Spleen (tissue), 11 donors: Measurements from ENCODE around the gene DTNB. TPM values are rescaled to one million over a fixed set of nuclear protein-coding genes. Genes with fewer than 3 reads are reported as not detected.

Source experiments
- DNase-seq: peaks from one replicate; pipeline ENCODE4 v3.0.0-alpha.2; 2020
- H3K27ac ChIP-seq, 8 donors: fragments of 200-600 bp; sonication (generic) in 7 of 8; 1 replicate in 4 of 8; 2 replicates in 4 of 8; pipeline versions ENCODE4 v1.5.0 to v1.8.0; 2016 to 2021; ENCODE audit warnings: inconsistent platforms in 4 of 8, mild to moderate bottlenecking in 4 of 8, moderate library complexity in 1 of 8
- H3K27me3 ChIP-seq, 7 donors: fragments of 200-600 bp; sonication (generic) in 6 of 7; replicated peaks in 1 of 7; 1 replicate in 4 of 7; 2 replicates in 3 of 7; pipeline versions ENCODE4 v1.5.0 to v1.8.0; 2016 to 2021; ENCODE audit warnings: inconsistent platforms in 3 of 7, mild to moderate bottlenecking in 1 of 7
- H3K36me3 ChIP-seq, 6 donors: fragments of 200-600 bp; sonication (generic) in 5 of 6; 1 replicate in 4 of 6; 2 replicates in 2 of 6; pipeline versions ENCODE4 v1.5.0 to v1.8.0; 2016 to 2021; ENCODE audit warnings: inconsistent platforms in 2 of 6
- H3K4me1 ChIP-seq, 6 donors: fragments of 200-600 bp; sonication (generic) in 5 of 6; 1 replicate in 3 of 6; 2 replicates in 3 of 6; pipeline versions ENCODE4 v1.5.0 to v1.8.0; 2016 to 2021; ENCODE audit warnings: inconsistent platforms in 3 of 6
- H3K4me3 ChIP-seq, 8 donors: fragments of 200-600 bp; sonication (generic) in 7 of 8; 1 replicate in 4 of 8; 2 replicates in 4 of 8; pipeline versions ENCODE4 v1.5.0 to v1.8.0; 2016 to 2021; ENCODE audit warnings: inconsistent platforms in 4 of 8, mild to moderate bottlenecking in 4 of 8, moderate library complexity in 2 of 8
- H3K9me3 ChIP-seq, 8 donors: fragments of 200-600 bp; sonication (generic) in 7 of 8; 1 replicate in 4 of 8; 2 replicates in 4 of 8; pipeline versions ENCODE4 v1.5.0 to v1.8.0; 2016 to 2021; ENCODE audit warnings: inconsistent platforms in 4 of 8
- POLR2A ChIP-seq, 3 donors: fragments of 450-650 bp; IDR thresholded peaks; one replicate each; pipeline ENCODE4 v1.5.1; 2017; ENCODE audit warnings: antibody characterized with exemption in 3 of 3, mild to moderate bottlenecking in 1 of 3
- POLR2AphosphoS5 ChIP-seq, 3 donors: sonication (generic); formaldehyde crosslinking; IDR thresholded peaks; one replicate each; pipeline ENCODE4 v1.5.1; 2017; ENCODE audit warnings: antibody characterized with exemption in 3 of 3
- WGBS, 5 donors: extraction: QIAGEN DNeasy Blood & Tissue Kit in 3 of 5; methylation state at CpG; one replicate each; pipeline versions ENCODE4 v1.1.5 to v1.1.7; 2013 to 2018; 5-methylcytosine and 5-hydroxymethylcytosine counted together
- intact Hi-C: fragments of 100-400 bp; cut with DNase I; formaldehyde crosslinking; loops from one replicate; pipeline ENCODE4 v1.15.0; 2023; ENCODE audit warnings: low total_unique reads
- polyA plus RNA-seq, 3 donors: library from polyadenylated mRNA; stranded (reverse); fragments of 200-250 nt; gene quantifications; one replicate each; pipeline ENCODE4 v1.2.1, GENCODE V29; 2013
- total RNA-seq, 7 donors: library from RNA; depleted of rRNA in 3 of 7; stranded (reverse); fragments of >200 nt in 3 of 7; fragmentation: NEBNext Ultra II Directional in 4 of 7; extraction: Animal tissue kit (Norgen Biotek cat#: 25700) in 4 of 7; gene quantifications; one replicate each; pipeline versions ENCODE4 v1.1.0 to v1.2.1, GENCODE V29; 2016 to 2021
- TF ChIP-seq, protein P1 (sequence below), 11 experiments: fragments of 200-600 bp in 7 of 11; fragments of 450-650 bp in 4 of 11; sonication (generic) in 4 of 11; IDR thresholded peaks in 8 of 11; conservative IDR thresholded peaks in 3 of 11; 1 replicate in 7 of 11; 2 replicates in 4 of 11; pipeline versions ENCODE4 v1.4.0 to v1.8.0; 2016 to 2021; ENCODE audit warnings: antibody characterized with exemption in 11 of 11, inconsistent platforms in 4 of 11, mild to moderate bottlenecking in 1 of 11
- donor health status: healthy with polysubstance abuse.
- donor health status: DM: no; HTN: no; CAD: no; lungs with moderate emphysema.
- donor health status: DM: no; HTN: no; CAD: no.
- donor health status: Bipolar disorder and iron deficiency.
- donor health status: healthy.
- donor health status: DM: no; HTN: no; CAD: no.
- donor health status: DM: yes; HTN: yes; CAD: no.

Gene DTNB
- total and polyA plus RNA-seq, 10 donors = 4.5 to 28.9 (median 20.4) TPM

DNA sequence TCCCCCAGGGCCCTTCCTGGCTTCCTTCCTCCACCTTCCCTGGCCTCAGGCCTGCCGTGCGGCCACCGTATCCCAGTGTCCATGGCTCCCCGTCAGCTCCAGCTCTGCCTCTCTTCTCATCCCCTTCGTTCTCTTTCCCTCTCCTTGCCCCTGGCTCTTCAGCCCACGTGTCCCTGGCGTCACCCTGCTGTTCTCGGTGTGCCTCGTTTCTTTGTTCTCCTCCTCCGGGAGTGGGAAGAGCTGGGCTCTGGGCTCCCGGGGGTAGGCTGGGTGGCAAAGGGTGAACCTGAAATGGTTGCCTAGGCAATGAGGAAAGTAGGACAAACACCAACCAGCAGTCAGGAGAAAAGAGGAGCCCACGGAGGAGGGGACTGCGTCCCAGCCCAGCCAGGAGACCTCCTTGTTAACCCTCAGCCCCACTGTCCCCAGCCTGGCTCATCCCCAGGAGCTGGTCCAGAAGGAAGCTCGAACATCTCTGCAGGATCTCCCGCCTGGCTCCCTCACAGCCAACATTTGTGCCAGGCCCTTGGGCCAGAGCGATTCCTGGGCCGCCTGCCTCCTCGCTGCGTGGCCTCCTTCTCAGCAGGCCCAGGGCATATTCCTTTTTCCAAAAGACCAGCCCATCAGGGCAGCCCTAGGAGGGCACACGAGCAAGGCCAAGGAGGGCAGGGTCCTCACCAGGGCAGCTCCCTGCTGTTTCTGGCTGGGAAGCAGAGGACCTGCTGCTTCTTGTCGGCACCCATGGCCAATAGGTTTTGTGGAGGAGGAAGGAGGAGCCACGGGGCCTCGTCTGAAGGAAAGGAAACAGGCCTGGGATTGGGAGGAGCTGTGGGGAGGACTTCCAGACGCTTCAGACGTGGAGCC lies 300.7 kb downstream of the DTNB start:
- peaks cover 11 to 20% (median 17%) of the 10 kb centered on the region in 6 donors for H3K4me1 ChIP-seq
- no peak overlapping the region for H3K27ac ChIP-seq
- H3K4me3 ChIP-seq = no peak overlapping the region
- 86 to 91% (median 89%) methylated on average over 24 to 25 of the region's 25 CpGs for WGBS, 5 donors
- no peaks in the 10 kb centered on the region for H3K9me3 ChIP-seq
- TF ChIP-seq POLR2AphosphoS5 (IDR thresholded peaks at IDR 0.05) = no peak
- TF ChIP-seq, protein P1, sequence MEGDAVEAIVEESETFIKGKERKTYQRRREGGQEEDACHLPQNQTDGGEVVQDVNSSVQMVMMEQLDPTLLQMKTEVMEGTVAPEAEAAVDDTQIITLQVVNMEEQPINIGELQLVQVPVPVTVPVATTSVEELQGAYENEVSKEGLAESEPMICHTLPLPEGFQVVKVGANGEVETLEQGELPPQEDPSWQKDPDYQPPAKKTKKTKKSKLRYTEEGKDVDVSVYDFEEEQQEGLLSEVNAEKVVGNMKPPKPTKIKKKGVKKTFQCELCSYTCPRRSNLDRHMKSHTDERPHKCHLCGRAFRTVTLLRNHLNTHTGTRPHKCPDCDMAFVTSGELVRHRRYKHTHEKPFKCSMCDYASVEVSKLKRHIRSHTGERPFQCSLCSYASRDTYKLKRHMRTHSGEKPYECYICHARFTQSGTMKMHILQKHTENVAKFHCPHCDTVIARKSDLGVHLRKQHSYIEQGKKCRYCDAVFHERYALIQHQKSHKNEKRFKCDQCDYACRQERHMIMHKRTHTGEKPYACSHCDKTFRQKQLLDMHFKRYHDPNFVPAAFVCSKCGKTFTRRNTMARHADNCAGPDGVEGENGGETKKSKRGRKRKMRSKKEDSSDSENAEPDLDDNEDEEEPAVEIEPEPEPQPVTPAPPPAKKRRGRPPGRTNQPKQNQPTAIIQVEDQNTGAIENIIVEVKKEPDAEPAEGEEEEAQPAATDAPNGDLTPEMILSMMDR (IDR thresholded peaks at IDR 0.05 in 8 of 11, conservative IDR thresholded peaks at IDR 0.05 in 3 of 11) = no peak
- no peak for TF ChIP-seq POLR2A (IDR thresholded peaks at IDR 0.05)
- intact Hi-C loops = no loop called here
- no peaks in the 10 kb centered on the region for H3K27me3 ChIP-seq
- DNase-seq = peak; percentile 50
- no peaks in the 10 kb centered on the region for H3K36me3 ChIP-seq

DNA sequence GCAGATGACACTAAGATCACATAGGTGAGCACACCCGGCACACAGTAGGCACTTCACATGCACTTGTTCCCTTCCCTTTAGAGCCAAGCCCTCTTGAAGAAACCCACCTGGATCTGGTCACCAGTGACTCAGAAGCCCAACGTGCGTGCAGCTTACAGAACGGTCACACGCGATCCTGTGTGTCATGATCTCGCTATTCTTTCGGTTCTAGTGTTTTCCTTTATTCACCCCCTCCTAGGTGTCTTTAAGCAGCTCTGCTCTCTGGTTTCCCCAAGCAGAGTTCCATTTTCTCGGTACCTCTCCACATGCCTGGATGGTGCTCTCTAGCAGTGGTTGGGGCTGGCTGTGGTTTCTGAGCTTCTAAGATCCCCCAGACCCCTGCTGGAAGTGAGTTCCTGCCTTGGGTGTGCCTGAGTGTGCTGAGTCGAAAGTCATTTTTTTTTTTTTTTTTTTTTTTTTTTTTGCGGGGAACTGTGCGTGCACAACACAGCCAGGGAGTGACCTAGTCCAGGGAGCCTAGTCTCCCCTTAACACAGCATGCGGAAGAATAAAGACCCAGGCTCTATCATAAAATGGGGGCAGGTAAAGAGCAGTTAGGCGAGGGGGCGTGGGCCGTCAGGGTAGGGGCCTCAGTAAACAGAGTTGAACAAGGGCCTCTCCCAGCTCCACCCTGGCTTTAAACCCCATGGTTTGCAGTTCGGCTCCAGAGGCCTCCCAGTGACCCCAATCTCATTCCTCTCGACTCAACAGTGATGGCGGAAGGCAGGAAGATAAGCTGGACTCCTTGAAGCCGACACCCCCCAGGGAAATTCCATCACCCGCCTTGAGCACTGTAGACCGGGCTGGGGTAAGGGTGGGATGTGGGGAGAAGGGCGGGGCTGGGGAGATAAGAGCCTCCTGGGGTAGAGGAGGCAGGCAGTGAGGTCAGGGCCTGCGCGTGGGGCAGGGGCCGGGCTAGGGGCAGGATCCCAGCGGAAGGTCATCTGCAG lies 301.8 kb downstream of the DTNB start:
- intact Hi-C loops = no loop called here
- Histone ChIP-seq H3K27me3 (no peaks in the 10 kb centered on the region), H3K27ac (no peak overlapping the region), H3K36me3 (no peaks in the 10 kb centered on the region), H3K4me3 (no peak overlapping the region), H3K4me1 (peaks cover 2 to 9% (median 6%) of the 10 kb centered on the region in 6 donors), H3K9me3 (no peaks in the 10 kb centered on the region)
- DNase-seq = peak; percentile 37
- TF ChIP-seq POLR2A (IDR thresholded peaks at IDR 0.05) (no peak), POLR2AphosphoS5 (IDR thresholded peaks at IDR 0.05) (no peak)
- TF ChIP-seq, protein P1 (IDR thresholded peaks at IDR 0.05 in 8 of 11, conservative IDR thresholded peaks at IDR 0.05 in 3 of 11) = no peak
- WGBS, 5 donors = 91 to 95% (median 91%) methylated on average over 26 to 27 of the region's 27 CpGs

DNA sequence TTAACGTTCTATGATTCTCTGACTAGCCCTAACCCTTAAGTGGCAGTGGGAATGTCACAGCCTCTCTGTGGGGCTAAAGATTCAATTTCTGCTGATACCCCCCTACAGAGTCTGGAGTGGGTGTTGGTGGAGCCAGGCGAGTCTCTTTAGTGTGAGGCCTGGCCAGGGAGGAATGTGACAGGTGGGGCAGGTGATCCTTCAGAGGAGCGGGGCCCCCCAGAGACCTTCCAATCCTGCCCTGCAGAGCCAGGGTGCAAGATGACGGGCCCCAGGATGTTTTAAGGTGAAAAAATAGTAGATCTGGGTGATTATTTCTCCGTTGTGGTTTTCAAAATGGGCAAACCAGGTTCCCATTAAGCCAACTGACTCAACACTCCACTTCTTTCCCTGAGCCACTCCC lies 303.5 kb downstream of the DTNB start:
- Histone ChIP-seq H3K4me1 (peaks cover 0 to 3% (median 0%) of the 10 kb centered on the region in 6 donors), H3K27me3 (no peaks in the 10 kb centered on the region), H3K4me3 (no peak overlapping the region), H3K36me3 (no peaks in the 10 kb centered on the region), H3K9me3 (no peaks in the 10 kb centered on the region), H3K27ac (no peak overlapping the region)
- WGBS, 5 donors = 77 to 91% (median 85%) methylated on average over 5 of the region's 5 CpGs
- DNase-seq = peak; percentile 34
- no peak for TF ChIP-seq POLR2AphosphoS5 (IDR thresholded peaks at IDR 0.05)
- no peak for TF ChIP-seq POLR2A (IDR thresholded peaks at IDR 0.05)
- TF ChIP-seq, protein P1 (IDR thresholded peaks at IDR 0.05 in 8 of 11, conservative IDR thresholded peaks at IDR 0.05 in 3 of 11) = no peak
- intact Hi-C loops = loop anchor here (10.0 kb wide), 1 partner anchor 155 kb away; no protein-coding TSS in a partner anchor
